ENCODE results near the gene SLC39A2. TPM values are rescaled to one million over a fixed set of nuclear protein-coding genes. Genes with fewer than 3 reads are reported as not detected.

The SLC39A2 gene
- total RNA-seq, 1 experiment from 2014 or later = not detected

- DNase-seq (ENCODE audit: low read depth, low spot score) (no peak), ATAC-seq (no peak)
- Histone ChIP-seq H3K36me3 (ENCODE audit: control insufficient read depth in 1 of 2, insufficient read depth in 2 of 2, low read length in 2 of 2) (no peaks in the 10 kb centered on the region), H3K4me1 (ENCODE audit: control insufficient read depth in 1 of 2, insufficient read depth in 2 of 2, low read length in 2 of 2) (peaks cover 14 to 21% of the 10 kb centered on the region in 2 experiments; a peak in 3 of 4 replicates), H3K27ac (ENCODE audit: low read depth, low read length) (peak overlapping the region; percentile 35; the same call in 1 of the 2 replicates), H2AFZ (ENCODE audit: low read depth, low read length, poor library complexity, severe bottlenecking) (peak overlapping the region; percentile 42), H3K4me2 (ENCODE audit: low read length) (peak overlapping the region; percentile 85), H3K9me2 (ENCODE audit: insufficient read depth) (no peaks in the 10 kb centered on the region), H3K27me3 (ENCODE audit: insufficient read depth, low read length) (no peaks in the 10 kb centered on the region), H4K20me1 (ENCODE audit: insufficient read depth) (no peaks in the 10 kb centered on the region), H3K9me3 (ENCODE audit: control insufficient read depth in 1 of 2, insufficient read depth in 1 of 2, low read depth in 1 of 2, low read length in 2 of 2) (no peaks in the 10 kb centered on the region), H3K9ac (ENCODE audit: low read length) (peak overlapping the region; percentile 66), H3K79me2 (ENCODE audit: insufficient read depth, low read length) (no peaks in the 10 kb centered on the region), H3K4me3 (replicated peaks in 1 of 2; ENCODE audit: low read depth in 1 of 2, low read length in 2 of 2) (peak overlapping the region; percentile 66 to 72)
- TF ChIP-seq ZNF274 (IDR thresholded peaks at IDR 0.05; ENCODE audit: low read depth, low read length) = no peak
- TF ChIP-seq, protein P1, sequence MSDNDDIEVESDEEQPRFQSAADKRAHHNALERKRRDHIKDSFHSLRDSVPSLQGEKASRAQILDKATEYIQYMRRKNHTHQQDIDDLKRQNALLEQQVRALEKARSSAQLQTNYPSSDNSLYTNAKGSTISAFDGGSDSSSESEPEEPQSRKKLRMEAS (IDR thresholded peaks at IDR 0.05) = no peak
- no peak for TF ChIP-seq JUND (IDR thresholded peaks at IDR 0.05)
- no peak for TF ChIP-seq POLR2A (IDR thresholded peaks at IDR 0.05; ENCODE audit: borderline replicate concordance, extremely low read depth, insufficient read depth, insufficient read length)
- TF ChIP-seq ELF1 (IDR thresholded peaks at IDR 0.05; ENCODE audit: borderline replicate concordance, low read depth) = no peak
- TF ChIP-seq TCF7L2 (IDR thresholded peaks at IDR 0.05; ENCODE audit: borderline replicate concordance, extremely low read depth, insufficient read depth, insufficient read length) = no peak
- TF ChIP-seq, protein P2, sequence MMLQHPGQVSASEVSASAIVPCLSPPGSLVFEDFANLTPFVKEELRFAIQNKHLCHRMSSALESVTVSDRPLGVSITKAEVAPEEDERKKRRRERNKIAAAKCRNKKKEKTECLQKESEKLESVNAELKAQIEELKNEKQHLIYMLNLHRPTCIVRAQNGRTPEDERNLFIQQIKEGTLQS (IDR thresholded peaks at IDR 0.05) = no peak
- BruUV-seq (replicated peaks) = no TSS peak
- RAD21 ChIA-PET (ENCODE audit: low non-redundant PET in 1 of 2, low total read pairs in 2 of 2, uncharacterized antibody in 2 of 2, unreplicated experiment in 2 of 2) = no interaction called here
- POLR2A ChIA-PET = no interaction called here
- intact Hi-C loops (cut with micrococcal nuclease) = no loop called here
- CTCF ChIA-PET = interaction anchor here (2.5 kb wide), 1 partner anchor 11 kb away, joined by 10 read pairs; no protein-coding TSS in a partner anchor
Observed at GRCh38 chr14:21025371-21026273, 26.5 kb downstream of the SLC39A2 start.
